ENCODE results near the gene BTBD9. TPM values are rescaled to one million over a fixed set of nuclear protein-coding genes. Genes with fewer than 3 reads are reported as not detected.

The BTBD9 gene
- total RNA-seq, 4 donors from 2014 or later: 10.8 to 26.3 (median 15.3) TPM

DNA sequence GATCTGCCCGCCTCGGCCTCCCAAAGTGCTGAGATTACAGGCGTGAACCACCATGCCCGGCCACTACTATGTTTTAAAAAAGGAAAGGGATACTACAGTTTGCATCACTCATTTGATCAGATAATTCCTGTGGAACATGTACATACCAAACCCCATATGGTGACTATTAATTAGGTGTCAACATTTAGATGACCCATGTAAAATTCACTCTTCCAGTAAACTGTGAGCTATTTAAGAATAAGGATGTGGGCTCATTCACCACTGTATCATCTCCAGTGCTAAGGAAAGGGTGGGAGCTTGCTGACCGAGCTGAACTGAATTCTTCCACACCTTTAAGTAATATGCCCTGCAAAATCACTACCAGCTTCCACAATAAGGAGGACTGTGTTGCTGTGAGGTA, 127.5 kb downstream of the BTBD9 start:
- ATAC-seq (ENCODE audit: low FRiP score) (no peak), DNase-seq (ENCODE audit: low spot score) (no peak)
- TF ChIP-seq, protein P1, sequence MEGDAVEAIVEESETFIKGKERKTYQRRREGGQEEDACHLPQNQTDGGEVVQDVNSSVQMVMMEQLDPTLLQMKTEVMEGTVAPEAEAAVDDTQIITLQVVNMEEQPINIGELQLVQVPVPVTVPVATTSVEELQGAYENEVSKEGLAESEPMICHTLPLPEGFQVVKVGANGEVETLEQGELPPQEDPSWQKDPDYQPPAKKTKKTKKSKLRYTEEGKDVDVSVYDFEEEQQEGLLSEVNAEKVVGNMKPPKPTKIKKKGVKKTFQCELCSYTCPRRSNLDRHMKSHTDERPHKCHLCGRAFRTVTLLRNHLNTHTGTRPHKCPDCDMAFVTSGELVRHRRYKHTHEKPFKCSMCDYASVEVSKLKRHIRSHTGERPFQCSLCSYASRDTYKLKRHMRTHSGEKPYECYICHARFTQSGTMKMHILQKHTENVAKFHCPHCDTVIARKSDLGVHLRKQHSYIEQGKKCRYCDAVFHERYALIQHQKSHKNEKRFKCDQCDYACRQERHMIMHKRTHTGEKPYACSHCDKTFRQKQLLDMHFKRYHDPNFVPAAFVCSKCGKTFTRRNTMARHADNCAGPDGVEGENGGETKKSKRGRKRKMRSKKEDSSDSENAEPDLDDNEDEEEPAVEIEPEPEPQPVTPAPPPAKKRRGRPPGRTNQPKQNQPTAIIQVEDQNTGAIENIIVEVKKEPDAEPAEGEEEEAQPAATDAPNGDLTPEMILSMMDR (IDR thresholded peaks at IDR 0.05): no peak

DNA sequence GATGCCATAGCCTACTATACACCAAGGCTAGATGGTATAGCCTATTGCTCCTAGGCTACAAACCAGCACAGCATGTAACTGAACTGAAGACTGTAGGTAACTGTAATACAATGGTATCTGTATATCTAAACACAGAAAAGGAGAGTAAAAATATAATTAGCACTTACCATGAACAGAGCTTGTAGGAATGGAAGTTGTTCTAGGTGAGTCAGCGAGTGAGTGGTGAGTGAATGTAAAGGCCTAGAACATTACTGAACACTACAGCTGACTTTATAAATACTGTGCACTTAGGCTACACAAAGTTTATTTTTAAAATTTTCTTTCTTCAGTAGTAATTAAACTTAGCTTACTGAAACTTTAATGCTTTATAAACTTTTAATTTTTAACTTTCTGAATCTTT, 129.5 kb downstream of the BTBD9 start:
- DNase-seq (ENCODE audit: low spot score): no peak
- TF ChIP-seq, protein P1 (IDR thresholded peaks at IDR 0.05): no peak
- ATAC-seq (ENCODE audit: low FRiP score): no peak

DNA sequence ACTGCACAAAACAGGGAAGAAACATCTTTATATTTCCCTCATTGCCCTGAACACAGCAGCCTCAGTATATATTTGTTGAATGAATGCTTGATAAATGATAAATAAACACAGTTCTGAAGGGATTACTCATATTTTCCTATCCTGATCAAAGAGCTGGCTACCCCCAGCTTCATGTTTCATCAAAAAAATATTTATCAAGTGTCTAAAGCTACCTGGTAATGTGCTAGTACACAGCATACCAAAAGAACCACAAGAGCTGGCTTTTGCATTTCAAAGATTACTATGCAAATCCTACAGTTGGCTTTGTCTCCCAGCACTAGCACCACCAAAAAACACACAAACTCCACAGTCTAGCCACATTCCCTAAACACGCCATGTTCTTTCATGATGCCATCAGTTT, 130.0 kb downstream of the BTBD9 start:
- ATAC-seq (ENCODE audit: low FRiP score): no peak
- DNase-seq (ENCODE audit: low spot score): no peak
- TF ChIP-seq, protein P1 (IDR thresholded peaks at IDR 0.05): no peak

DNA sequence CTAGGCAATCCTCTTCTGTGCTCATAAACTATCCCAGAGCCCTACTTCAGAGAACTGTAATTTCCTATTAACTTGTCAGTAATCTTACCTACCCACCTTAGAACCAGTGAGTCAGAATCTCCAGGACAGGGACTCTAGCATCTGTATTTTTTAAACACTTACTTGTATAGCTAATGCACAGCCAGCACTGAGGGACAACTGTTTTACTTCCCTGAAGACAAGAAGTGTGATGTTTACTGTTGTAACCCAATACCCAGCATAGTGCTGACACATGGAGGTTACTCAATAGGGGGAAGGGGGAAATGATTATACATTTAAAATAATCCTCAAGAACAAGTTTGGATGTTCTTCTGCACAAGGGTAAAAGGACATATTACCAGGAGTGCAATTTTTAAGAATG, 130.8 kb downstream of the BTBD9 start:
- no peak for ATAC-seq (ENCODE audit: low FRiP score)
- no peak for DNase-seq (ENCODE audit: low spot score)
- TF ChIP-seq, protein P1 (IDR thresholded peaks at IDR 0.05): no peak

DNA sequence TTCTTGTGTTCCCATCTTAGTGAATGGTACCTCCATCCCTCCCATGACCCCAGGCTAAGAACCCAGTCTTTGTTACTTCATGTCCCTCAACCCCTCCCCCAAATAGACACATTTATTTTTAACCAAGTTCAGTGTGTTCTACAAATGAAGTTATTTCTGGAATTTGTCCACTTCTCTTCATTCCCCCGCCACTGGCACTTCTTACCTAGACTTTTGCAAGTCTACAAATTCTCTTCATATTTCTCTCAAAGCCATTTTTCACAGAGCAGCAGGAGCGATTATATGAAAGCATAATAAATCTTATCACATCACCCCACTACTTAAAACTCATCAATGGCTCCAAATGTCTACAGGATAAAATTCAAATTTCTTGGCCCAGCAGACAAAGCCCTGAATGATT, 131.4 kb downstream of the BTBD9 start:
- DNase-seq (ENCODE audit: low spot score) (no peak), ATAC-seq (ENCODE audit: low FRiP score) (no peak)
- TF ChIP-seq, protein P1 (IDR thresholded peaks at IDR 0.05): no peak

DNA sequence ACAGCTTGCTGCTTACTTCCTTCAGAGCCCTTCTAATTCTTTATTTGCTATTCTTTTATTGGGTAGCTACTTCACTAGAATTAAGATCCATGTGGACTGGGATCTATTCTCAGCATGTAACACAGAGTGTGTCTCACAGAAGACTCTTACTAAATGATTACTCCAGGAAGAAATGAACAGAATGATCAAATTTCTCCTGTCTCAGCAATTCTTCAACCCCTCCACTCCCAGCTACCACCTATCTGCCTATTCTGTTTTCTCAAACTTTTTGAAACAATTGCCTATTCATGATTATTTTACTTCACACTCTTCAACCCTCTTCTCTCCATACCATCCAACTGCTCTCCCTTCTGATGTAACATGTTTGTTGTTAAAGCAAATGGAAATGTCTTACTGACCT, 132.6 kb downstream of the BTBD9 start:
- TF ChIP-seq, protein P1 (IDR thresholded peaks at IDR 0.05): no peak
- ATAC-seq (ENCODE audit: low FRiP score): no peak

DNA sequence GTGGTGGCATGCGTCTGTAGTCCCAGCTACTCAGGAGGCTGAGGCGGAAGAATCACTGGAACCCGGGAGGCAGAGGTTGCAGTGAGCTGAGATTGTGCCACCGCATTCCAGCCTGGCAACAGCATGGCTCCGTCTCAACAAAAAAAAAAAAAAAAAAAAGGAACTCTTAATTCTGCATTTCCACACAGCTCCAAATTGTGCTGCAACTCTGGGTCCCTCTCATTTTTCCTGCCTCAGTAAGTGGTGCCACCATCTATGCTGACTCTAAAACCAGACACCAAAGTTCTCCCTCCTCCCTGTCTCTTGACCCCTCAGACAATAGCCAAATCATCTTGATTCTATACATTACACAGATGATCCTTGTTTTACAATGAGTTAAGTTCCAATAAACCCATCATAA, 133.9 kb downstream of the BTBD9 start:
- ATAC-seq (ENCODE audit: low FRiP score) (no peak), DNase-seq (ENCODE audit: low spot score) (no peak)
- TF ChIP-seq, protein P1 (IDR thresholded peaks at IDR 0.05): no peak

More for the DNA sequence above, 132.6 kb downstream of the BTBD9 start:
- no peak for DNase-seq (ENCODE audit: low spot score)
